Upper lobe of left lung (tissue), 4 donors: ENCODE measurements around the gene MRPS24.
A peak's percentile ranks its signal among the peaks of the same experiment; 100 is the strongest.

Experiments used
- EP300 ChIP-seq, 4 donors: sonication (generic); formaldehyde crosslinking; IDR thresholded peaks; one replicate each; pipeline ENCODE4 v1.5.1; 2017; ENCODE audit warnings: antibody characterized with exemption in 4 of 4, control low read depth in 2 of 4
- POLR2A ChIP-seq, 4 donors: fragments of 450-650 bp; IDR thresholded peaks; one replicate each; pipeline ENCODE4 v1.5.1; 2016 to 2017; ENCODE audit warnings: antibody characterized with exemption in 4 of 4, mild to moderate bottlenecking in 2 of 4
- POLR2AphosphoS5 ChIP-seq, 2 donors: sonication (generic); formaldehyde crosslinking; IDR thresholded peaks; one replicate each; pipeline ENCODE4 v1.5.1; 2017; ENCODE audit warnings: antibody characterized with exemption in 2 of 2
- TF ChIP-seq, protein P1 (sequence below), 6 experiments: fragments of 450-650 bp in 4 of 6; fragments of 200-600 bp in 2 of 6; sonication (generic) in 2 of 6; IDR thresholded peaks; one replicate each; pipeline ENCODE4 v1.5.1; 2016 to 2019; ENCODE audit warnings: antibody characterized with exemption in 6 of 6

DNA sequence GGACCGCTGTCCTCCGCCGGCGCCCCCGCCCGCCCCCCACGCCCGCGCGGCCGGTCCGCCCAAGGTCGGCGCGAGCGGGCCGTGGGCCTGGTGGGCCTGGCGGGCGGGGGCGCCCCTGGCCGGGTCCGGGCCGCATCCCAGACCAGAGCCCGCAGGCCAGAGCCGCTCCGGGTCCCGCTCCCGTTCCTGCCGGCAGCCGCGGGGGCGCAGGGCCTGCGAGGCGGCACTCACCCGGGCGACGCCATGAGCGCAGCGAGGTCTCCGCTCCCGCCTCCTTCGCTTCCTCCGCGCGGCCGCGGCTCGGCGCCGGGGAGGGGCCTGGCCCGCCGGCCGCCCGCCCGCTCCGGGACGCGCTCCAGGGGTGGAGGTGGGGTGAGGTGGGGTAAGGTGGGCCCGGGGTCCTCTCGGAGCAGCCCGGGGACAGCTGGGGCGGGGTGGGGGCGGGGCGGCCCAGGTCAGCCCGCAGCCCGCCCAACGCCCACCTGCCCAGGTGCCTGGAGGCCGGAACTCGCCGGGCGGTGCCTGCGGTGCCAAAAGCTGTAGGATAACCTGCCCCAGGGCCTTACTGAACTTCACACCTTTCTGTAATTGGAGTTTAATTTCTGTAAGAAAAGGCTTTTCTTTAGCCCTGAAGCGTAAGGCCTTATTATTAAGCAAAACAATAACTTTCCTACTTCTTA is 37.2 kb upstream of the MRPS24 start, which contains the start of gene URGCP:
- TF ChIP-seq EP300 (IDR thresholded peaks at IDR 0.05) (no peak), POLR2A (IDR thresholded peaks at IDR 0.05) (peak in 1 of 4 donors; percentile 37), POLR2AphosphoS5 (IDR thresholded peaks at IDR 0.05) (no peak)
- TF ChIP-seq, protein P1, sequence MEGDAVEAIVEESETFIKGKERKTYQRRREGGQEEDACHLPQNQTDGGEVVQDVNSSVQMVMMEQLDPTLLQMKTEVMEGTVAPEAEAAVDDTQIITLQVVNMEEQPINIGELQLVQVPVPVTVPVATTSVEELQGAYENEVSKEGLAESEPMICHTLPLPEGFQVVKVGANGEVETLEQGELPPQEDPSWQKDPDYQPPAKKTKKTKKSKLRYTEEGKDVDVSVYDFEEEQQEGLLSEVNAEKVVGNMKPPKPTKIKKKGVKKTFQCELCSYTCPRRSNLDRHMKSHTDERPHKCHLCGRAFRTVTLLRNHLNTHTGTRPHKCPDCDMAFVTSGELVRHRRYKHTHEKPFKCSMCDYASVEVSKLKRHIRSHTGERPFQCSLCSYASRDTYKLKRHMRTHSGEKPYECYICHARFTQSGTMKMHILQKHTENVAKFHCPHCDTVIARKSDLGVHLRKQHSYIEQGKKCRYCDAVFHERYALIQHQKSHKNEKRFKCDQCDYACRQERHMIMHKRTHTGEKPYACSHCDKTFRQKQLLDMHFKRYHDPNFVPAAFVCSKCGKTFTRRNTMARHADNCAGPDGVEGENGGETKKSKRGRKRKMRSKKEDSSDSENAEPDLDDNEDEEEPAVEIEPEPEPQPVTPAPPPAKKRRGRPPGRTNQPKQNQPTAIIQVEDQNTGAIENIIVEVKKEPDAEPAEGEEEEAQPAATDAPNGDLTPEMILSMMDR (IDR thresholded peaks at IDR 0.05), result no peak
